Tibial nerve (tissue), 4 donors: ENCODE data around the gene EML1. TPM values are rescaled to one million over a fixed set of nuclear protein-coding genes. Genes with fewer than 3 reads are reported as not detected.
A peak's percentile ranks its signal among the peaks of the same experiment; 100 is the strongest.

Source experiments
- DNase-seq, 2 donors: peaks; one replicate each; pipeline ENCODE4 v3.0.0-alpha.2; 2019; ENCODE audit warnings: low spot score in 2 of 2
- H3K27ac ChIP-seq, 4 donors: fragments of 200-600 bp; sonication (generic) in 3 of 4; one replicate each; pipeline ENCODE4 v1.5.1; 2017 to 2019; ENCODE audit warnings: mild to moderate bottlenecking in 1 of 4
- H3K27me3 ChIP-seq, 2 donors: fragments of 200-600 bp; sonication (generic) in 1 of 2; one replicate each; pipeline versions ENCODE4 v1.5.1 to v1.6.0; 2017 to 2019
- H3K36me3 ChIP-seq, 3 donors: fragments of 200-600 bp; sonication (generic); one replicate each; pipeline ENCODE4 v1.5.1; 2018 to 2019
- H3K4me1 ChIP-seq, 4 donors: fragments of 200-600 bp; sonication (generic) in 3 of 4; one replicate each; pipeline ENCODE4 v1.5.1; 2017 to 2019
- H3K4me3 ChIP-seq, 4 donors: fragments of 200-600 bp; sonication (generic) in 3 of 4; one replicate each; pipeline ENCODE4 v1.5.1; 2017 to 2019; ENCODE audit warnings: mild to moderate bottlenecking in 1 of 4, moderate library complexity in 1 of 4
- H3K9me3 ChIP-seq, 4 donors: fragments of 200-600 bp; sonication (generic) in 3 of 4; one replicate each; pipeline ENCODE4 v1.5.1; 2017 to 2019
- CTCF ChIP-seq, 5 experiments: fragments of 200-600 bp in 3 of 5; fragments of 450-650 bp in 2 of 5; sonication (generic) in 3 of 5; IDR thresholded peaks; one replicate each; pipeline ENCODE4 v1.5.1; 2016 to 2019; ENCODE audit warnings: antibody characterized with exemption in 5 of 5, mild to moderate bottlenecking in 3 of 5, moderate library complexity in 2 of 5
- EP300 ChIP-seq, 2 donors: sonication (generic); formaldehyde crosslinking; IDR thresholded peaks; one replicate each; pipeline ENCODE4 v1.6.1; 2017; ENCODE audit warnings: antibody characterized with exemption in 2 of 2, mild to moderate bottlenecking in 1 of 2
- POLR2A ChIP-seq, 2 donors: fragments of 450-650 bp; IDR thresholded peaks; one replicate each; pipeline ENCODE4 v1.6.1; 2017; ENCODE audit warnings: antibody characterized with exemption in 2 of 2, mild to moderate bottlenecking in 2 of 2, moderate library complexity in 2 of 2
- WGBS, 2 donors: methylation state at CpG; one replicate each; pipeline ENCODE4 v1.1.5; 2018; 5-methylcytosine and 5-hydroxymethylcytosine counted together
- total RNA-seq, 4 donors: library from RNA; depleted of rRNA; stranded (reverse); fragments of >200 nt; gene quantifications; one replicate each; pipeline ENCODE4 v1.1.0, GENCODE V29; 2016

Gene EML1
- total RNA-seq, 4 donors from 2014 or later = 32.4 to 82.8 (median 55.2) TPM

GRCh38 chr14:99816217-99816616 lies 23.0 kb downstream of the EML1 start:
- Histone ChIP-seq H3K4me1 (peaks cover 0 to 29% (median 0%) of the 10 kb centered on the region in 4 donors), H3K27ac (peak overlapping the region in 1 of 4 donors; percentile 40), H3K4me3 (no peak overlapping the region), H3K27me3 (no peaks in the 10 kb centered on the region), H3K36me3 (no peaks in the 10 kb centered on the region), H3K9me3 (no peaks in the 10 kb centered on the region)
- DNase-seq = no peak
- TF ChIP-seq CTCF (IDR thresholded peaks at IDR 0.05) = no peak
- TF ChIP-seq POLR2A (IDR thresholded peaks at IDR 0.05) = no peak
- TF ChIP-seq EP300 (IDR thresholded peaks at IDR 0.05) = no peak
- WGBS, 2 donors = 74 to 83% methylated on average over 7 of the region's 7 CpGs

DNA sequence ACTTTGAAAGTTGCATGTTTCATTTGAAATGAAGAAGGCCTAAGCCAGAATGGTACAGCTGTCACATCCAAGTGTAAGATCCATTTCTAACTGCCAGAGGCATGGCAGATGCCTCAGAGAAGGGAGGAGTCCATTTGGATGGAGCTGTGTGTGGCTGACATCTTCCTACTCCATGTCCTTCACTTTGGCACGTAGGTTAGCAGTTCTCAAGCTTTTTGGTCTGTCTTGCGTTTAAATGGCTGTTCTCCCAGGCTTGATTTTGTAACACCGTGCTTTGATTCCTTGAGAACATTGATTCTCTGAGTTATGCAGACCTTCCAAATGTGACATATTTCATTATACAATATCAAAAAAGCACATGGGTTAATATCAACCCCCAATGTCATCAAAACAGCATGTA lies 23.4 kb downstream of the EML1 start:
- Histone ChIP-seq H3K4me1 (peaks cover 0 to 26% (median 0%) of the 10 kb centered on the region in 4 donors), H3K36me3 (no peaks in the 10 kb centered on the region), H3K27ac (peak overlapping the region in 1 of 4 donors; percentile 40), H3K27me3 (no peaks in the 10 kb centered on the region), H3K9me3 (no peaks in the 10 kb centered on the region), H3K4me3 (no peak overlapping the region)
- WGBS, 2 donors = 56 to 75% methylated on average over 3 of the region's 3 CpGs
- TF ChIP-seq POLR2A (IDR thresholded peaks at IDR 0.05) (no peak), EP300 (IDR thresholded peaks at IDR 0.05) (no peak), CTCF (IDR thresholded peaks at IDR 0.05) (no peak)
- DNase-seq = no peak

DNA sequence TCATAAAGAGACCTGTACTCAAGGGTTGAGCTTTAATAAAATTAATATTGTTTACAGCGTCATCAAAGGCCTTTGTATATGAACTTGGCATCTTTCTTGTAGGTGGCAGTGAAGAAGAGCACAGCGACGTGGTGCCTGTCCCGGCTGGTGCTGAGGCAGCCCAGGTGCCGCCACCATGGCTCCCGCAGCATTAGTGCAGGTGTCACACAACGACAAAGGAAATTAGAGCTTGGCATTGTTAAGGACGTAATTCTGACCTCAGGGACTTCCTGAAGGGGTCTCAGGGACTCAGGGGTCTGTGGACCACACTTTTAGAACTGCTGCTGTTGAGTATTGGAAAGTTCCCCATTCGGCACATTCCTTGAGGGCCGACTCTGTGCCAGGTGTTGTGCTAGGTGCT lies 24.1 kb downstream of the EML1 start:
- 91 to 94% methylated on average over 10 of the region's 10 CpGs for WGBS, 2 donors
- H3K4me3 ChIP-seq = no peak overlapping the region
- H3K27ac ChIP-seq = no peak overlapping the region
- H3K36me3 ChIP-seq = no peaks in the 10 kb centered on the region
- TF ChIP-seq EP300 (IDR thresholded peaks at IDR 0.05) = no peak
- no peak for TF ChIP-seq POLR2A (IDR thresholded peaks at IDR 0.05)
- TF ChIP-seq CTCF (IDR thresholded peaks at IDR 0.05) = no peak
- no peaks in the 10 kb centered on the region for H3K9me3 ChIP-seq
- no peak for DNase-seq
- no peaks in the 10 kb centered on the region for H3K27me3 ChIP-seq
- H3K4me1 ChIP-seq = peaks cover 0 to 28% (median 0%) of the 10 kb centered on the region in 4 donors

DNA sequence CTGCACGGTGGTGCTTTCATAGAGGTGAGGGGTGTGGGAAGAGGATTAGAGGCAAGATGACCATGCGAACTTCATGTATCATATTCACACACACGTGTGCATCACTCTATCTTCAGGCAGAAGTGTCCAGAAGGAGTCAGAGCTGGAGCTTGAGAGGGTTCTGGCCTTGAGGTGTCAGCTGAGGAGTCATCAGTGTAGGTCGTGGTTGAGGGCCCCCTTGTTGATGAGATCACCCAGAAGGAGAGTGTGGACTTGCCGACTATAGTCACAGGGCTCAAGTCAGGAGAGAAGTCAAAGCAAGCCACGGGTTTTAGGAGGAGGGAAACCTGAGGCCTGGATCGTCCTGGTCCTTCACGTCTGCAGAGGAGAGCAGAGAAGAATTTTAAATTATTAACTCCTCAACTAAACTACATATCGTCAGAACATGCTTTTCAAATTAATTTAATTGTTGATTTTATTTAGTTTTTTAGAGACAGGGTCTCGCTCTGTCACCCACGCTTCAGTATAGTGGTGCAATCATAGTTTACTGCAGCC lies 25.4 kb downstream of the EML1 start:
- no peak for DNase-seq
- no peak overlapping the region for H3K4me3 ChIP-seq
- H3K36me3 ChIP-seq = no peaks in the 10 kb centered on the region
- 79 to 85% methylated on average over 11 of the region's 11 CpGs for WGBS, 2 donors
- TF ChIP-seq POLR2A (IDR thresholded peaks at IDR 0.05) = no peak
- TF ChIP-seq EP300 (IDR thresholded peaks at IDR 0.05) = no peak
- TF ChIP-seq CTCF (IDR thresholded peaks at IDR 0.05) = no peak
- no peak overlapping the region for H3K27ac ChIP-seq
- H3K27me3 ChIP-seq = no peaks in the 10 kb centered on the region
- H3K4me1 ChIP-seq = peaks cover 0 to 34% (median 0%) of the 10 kb centered on the region in 4 donors
- no peaks in the 10 kb centered on the region for H3K9me3 ChIP-seq

DNA sequence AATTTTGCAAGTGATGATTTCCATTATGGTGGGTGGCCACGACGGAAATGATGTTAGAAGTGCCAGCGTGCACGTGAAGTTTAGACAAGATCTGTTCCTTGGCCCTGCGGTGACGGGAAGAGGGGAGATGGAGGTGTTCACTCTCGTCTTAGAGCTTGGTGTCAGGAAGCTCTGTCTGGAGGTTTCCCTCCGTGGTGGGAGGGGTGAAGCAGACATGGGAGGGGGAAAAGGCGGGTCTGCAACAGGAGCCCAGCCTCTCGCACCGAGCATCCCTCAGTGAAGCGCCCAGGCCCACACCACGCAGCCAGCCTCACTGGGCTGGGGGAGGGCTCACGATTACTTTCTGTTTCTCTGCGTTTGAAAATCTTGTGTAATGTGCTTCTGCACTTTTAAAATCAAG lies 26.3 kb downstream of the EML1 start:
- H3K36me3 ChIP-seq = no peaks in the 10 kb centered on the region
- H3K4me1 ChIP-seq = peaks cover 0 to 34% (median 0%) of the 10 kb centered on the region in 4 donors
- no peak for DNase-seq
- H3K27ac ChIP-seq = peak overlapping the region in 1 of 4 donors; percentile 17
- 60 to 67% methylated on average over 15 of the region's 15 CpGs for whole genome bisulfite sequencing, 2 donors
- no peaks in the 10 kb centered on the region for H3K9me3 ChIP-seq
- no peaks in the 10 kb centered on the region for H3K27me3 ChIP-seq
- H3K4me3 ChIP-seq = peak overlapping the region in 1 of 4 donors; percentile 15
- no peak for TF ChIP-seq EP300 (IDR thresholded peaks at IDR 0.05)
- TF ChIP-seq CTCF (IDR thresholded peaks at IDR 0.05) = no peak
- TF ChIP-seq POLR2A (IDR thresholded peaks at IDR 0.05) = no peak
